T-helper 1 cell (primary cell): ENCODE data around the gene DLX2.
A peak's percentile ranks its signal among the peaks of the same experiment; 100 is the strongest.

Experiments used
- DNase-seq, 5 donors: peaks; one replicate each; pipeline ENCODE4 v3.0.0-alpha.2; 2012 to 2020

DLX2 gene

GRCh38 chr2:172107690-172108586 lies 5.2 kb upstream of the DLX2 start:
- DNase-seq = no peak

- no peak for DNase-seq
These were observed 3.6 kb upstream of the DLX2 start for GRCh38 chr2:172106108-172106961.

- DNase-seq = no peak
These were observed 2.9 kb upstream of the DLX2 start for GRCh38 chr2:172105471-172106107.

- DNase-seq = peak in 3 of 5 donors; percentile 52 to 62 (median 56)
These were observed 972 bp upstream of the DLX2 start for GRCh38 chr2:172103471-172104272.

GRCh38 chr2:172101821-172102390 lies 794 bp downstream of the DLX2 start:
- DNase-seq = no peak

GRCh38 chr2:172100935-172101820 lies 1.5 kb downstream of the DLX2 start:
- no peak for DNase-seq

GRCh38 chr2:172100080-172100934 lies 2.4 kb downstream of the DLX2 start:
- DNase-seq = no peak

GRCh38 chr2:172099472-172100079 lies 3.1 kb downstream of the DLX2 start:
- no peak for DNase-seq

- no peak for DNase-seq
These were observed 3.8 kb downstream of the DLX2 start for GRCh38 chr2:172098650-172099471.

- no peak for DNase-seq
These were observed 4.4 kb downstream of the DLX2 start for GRCh38 chr2:172098287-172098649.

- no peak for DNase-seq
These were observed 5.1 kb downstream of the DLX2 start for GRCh38 chr2:172097557-172098131.

GRCh38 chr2:172096626-172097547 lies 5.8 kb downstream of the DLX2 start:
- DNase-seq = no peak

- no peak for DNase-seq
These were observed 6.6 kb downstream of the DLX2 start for GRCh38 chr2:172095905-172096625.

- peak; percentile 57 to 72 (median 65) for DNase-seq
These were observed 7.4 kb downstream of the DLX2 start for GRCh38 chr2:172095146-172095904.
